ENCODE results near the gene BNIP5.

- no peak for TF ChIP-seq CTCF (conservative IDR thresholded peaks at IDR 0.05 in 1 of 2, IDR thresholded peaks at IDR 0.05 in 1 of 2; ENCODE audit: extremely low read depth in 1 of 2, insufficient read depth in 1 of 2, low read depth in 1 of 2, low read length in 2 of 2)
- no peak for TF ChIP-seq EZH2 (IDR thresholded peaks at IDR 0.05; ENCODE audit: borderline replicate concordance, low read length)
Measured at GRCh38 chr6:36376183-36376582, 39.5 kb upstream of the BNIP5 start.
